GM23338 (cell line): Measurements from ENCODE around the gene CCDC12. TPM values are rescaled to one million over a fixed set of nuclear protein-coding genes. Genes with fewer than 3 reads are reported as not detected.

Experiments
- ATAC-seq: fragments of 200-7000 bp; cut with Tn5 transposase; 3 replicates; pipeline ENCODE4 v1.9.1; 2020
- DNase-seq: peaks from one replicate; pipeline ENCODE4 v3.0.0-alpha.2; 2015; ENCODE audit warnings: low spot score
- H2AFZ ChIP-seq: fragments of 200-600 bp; sonication (generic); 2 replicates; pipeline ENCODE4 v1.8.0; 2016; ENCODE audit warnings: antibody characterized with exemption, mild to moderate bottlenecking, moderate library complexity
- H3F3A ChIP-seq: fragments of 200-600 bp; sonication (generic); replicated peaks from 2 replicates; pipeline ENCODE4 v1.8.0; 2017; ENCODE audit warnings: antibody characterized with exemption, mixed run types, low read depth
- H3K27ac ChIP-seq: fragments of 200-600 bp; sonication (generic); 2 replicates; pipeline ENCODE4 v1.6.1; 2016; ENCODE audit warnings: low read depth
- H3K27me3 ChIP-seq: fragments of 200-600 bp; sonication (generic); 2 replicates; pipeline ENCODE4 v1.8.0; 2016; ENCODE audit warnings: mild to moderate bottlenecking, mixed run types, moderate library complexity; ENCODE audit not compliant: insufficient read depth
- H3K36me3 ChIP-seq: fragments of 200-600 bp; sonication (generic); 2 replicates; pipeline ENCODE4 v1.8.0; 2016; ENCODE audit warnings: mild to moderate bottlenecking; ENCODE audit not compliant: insufficient read depth
- H3K4me1 ChIP-seq: fragments of 200-600 bp; sonication (generic); 2 replicates; pipeline ENCODE4 v1.8.0; 2016; ENCODE audit warnings: mild to moderate bottlenecking, moderate library complexity; ENCODE audit not compliant: insufficient read depth
- H3K4me2 ChIP-seq: fragments of 200-600 bp; sonication (generic); 2 replicates; pipeline ENCODE4 v1.7.1; 2017; ENCODE audit warnings: mixed run types
- H3K4me3 ChIP-seq: fragments of 200-600 bp; sonication (generic); 2 replicates; pipeline ENCODE4 v1.6.1; 2016; ENCODE audit warnings: mixed run types
- H3K79me2 ChIP-seq: fragments of 200-600 bp; sonication (generic); replicated peaks from 2 replicates; pipeline ENCODE4 v1.8.0; 2017; ENCODE audit warnings: mild to moderate bottlenecking; ENCODE audit not compliant: insufficient read depth
- H3K9me2 ChIP-seq: fragments of 200-600 bp; sonication (generic); 2 replicates; pipeline ENCODE4 v1.8.0; 2017; ENCODE audit not compliant: insufficient read depth
- H4K20me1 ChIP-seq: fragments of 200-600 bp; sonication (generic); replicated peaks from 2 replicates; pipeline ENCODE4 v1.8.0; 2017; ENCODE audit warnings: mild to moderate bottlenecking; ENCODE audit not compliant: insufficient read depth
- H3K27ac Mint-ChIP-seq: 2 replicates; pipeline ENCODE4 v1.8.0; 2020; ENCODE audit warnings: inconsistent platforms, mild to moderate bottlenecking, moderate library complexity, mixed read lengths
- H3K27me3 Mint-ChIP-seq: 3 replicates; pipeline ENCODE4 v1.8.0; 2022; ENCODE audit warnings: low read depth, mild to moderate bottlenecking, moderate library complexity, mixed read lengths, inconsistent platforms; ENCODE audit not compliant: insufficient read depth, poor library complexity
- H3K36me3 Mint-ChIP-seq: 3 replicates; pipeline ENCODE4 v1.8.0; 2021; ENCODE audit warnings: low read depth, mild to moderate bottlenecking, inconsistent platforms, moderate library complexity, mixed read lengths
- H3K4me1 Mint-ChIP-seq: 3 replicates; pipeline ENCODE4 v1.8.0; 2020; ENCODE audit warnings: mild to moderate bottlenecking, inconsistent platforms, mixed read lengths
- H3K4me3 Mint-ChIP-seq: 3 replicates; pipeline ENCODE4 v1.8.0; 2021; ENCODE audit warnings: moderate library complexity, mild to moderate bottlenecking, inconsistent platforms, mixed read lengths
- H3K9me3 Mint-ChIP-seq: 3 replicates; pipeline ENCODE4 v1.8.0; 2020; ENCODE audit warnings: moderate library complexity, mild to moderate bottlenecking, inconsistent platforms, mixed read lengths
- CTCF ChIP-seq, 2 experiments: fragments of 200-600 bp in 1 of 2; sonication (generic) in 1 of 2; conservative IDR thresholded peaks; 2 replicates each; pipeline versions ENCODE4 v1.5.1 to v1.6.1; 2016 to 2017; ENCODE audit warnings: antibody characterized with exemption in 2 of 2, low read depth in 2 of 2, mild to moderate bottlenecking in 2 of 2, moderate library complexity in 1 of 2
- EZH2 ChIP-seq: fragments of 200-600 bp; sonication (generic); IDR thresholded peaks from one replicate; pipeline ENCODE4 v1.8.0; 2017; ENCODE audit warnings: antibody characterized with exemption, mild to moderate bottlenecking, low read depth; ENCODE audit not compliant: unreplicated experiment
- EZH2phosphoT487 ChIP-seq: fragments of 200-600 bp; sonication (generic); IDR thresholded peaks from one replicate; pipeline ENCODE4 v1.8.1; 2018; ENCODE audit warnings: antibody characterized with exemption; ENCODE audit not compliant: unreplicated experiment
- JUNB ChIP-seq: IDR thresholded peaks from one replicate; pipeline ENCODE4 v1.6.1; 2016; ENCODE audit warnings: antibody characterized with exemption; ENCODE audit not compliant: unreplicated experiment
- NANOG ChIP-seq: IDR thresholded peaks from 2 replicates; pipeline ENCODE4 v1.6.1; 2016; ENCODE audit warnings: antibody characterized with exemption, borderline replicate concordance
- POLR2AphosphoS5 ChIP-seq: IDR thresholded peaks from 2 replicates; pipeline ENCODE4 v1.6.1; 2016; ENCODE audit warnings: antibody characterized with exemption, low read depth
- REST ChIP-seq: IDR thresholded peaks from one replicate; pipeline ENCODE4 v1.6.1; 2018; ENCODE audit warnings: antibody characterized with exemption; ENCODE audit not compliant: unreplicated experiment
- STAT1 ChIP-seq: IDR thresholded peaks from one replicate; pipeline ENCODE4 v1.6.1; 2016; ENCODE audit warnings: antibody characterized with exemption; ENCODE audit not compliant: unreplicated experiment
- ZNF114 ChIP-seq: fragments of 250-450 bp; sonication (Bioruptor Pico); IDR thresholded peaks from 2 replicates; pipeline ENCODE4 v1.5.0; 2020; ENCODE audit warnings: mild to moderate bottlenecking, moderate library complexity
- ZNF331 ChIP-seq: fragments of 250-450 bp; sonication (Bioruptor Pico); IDR thresholded peaks from 2 replicates; pipeline ENCODE4 v1.5.0; 2020; ENCODE audit warnings: low read depth, mild to moderate bottlenecking, moderate library complexity
- polyA plus RNA-seq: library from polyadenylated mRNA; unstranded; fragments of >200 nt; fragmentation: Nextera tagmentation; extraction: Ambion mirVana; gene quantifications from 2 replicates; pipeline ENCODE4 v1.2.1, GENCODE V29; 2016
- total RNA-seq: library from RNA; depleted of rRNA; stranded (reverse); fragments of >200 nt; shearing (Covaris generic); gene quantifications from 2 replicates; pipeline ENCODE4 v1.2.3, GENCODE V29; 2014
- TF ChIP-seq, protein P1 (sequence below): IDR thresholded peaks from 2 replicates; pipeline ENCODE4 v1.6.1; 2016; ENCODE audit warnings: antibody characterized with exemption

Gene CCDC12
- total and polyA plus RNA-seq, 2 experiments from 2014 or later, result 42.9 to 133 TPM

DNA sequence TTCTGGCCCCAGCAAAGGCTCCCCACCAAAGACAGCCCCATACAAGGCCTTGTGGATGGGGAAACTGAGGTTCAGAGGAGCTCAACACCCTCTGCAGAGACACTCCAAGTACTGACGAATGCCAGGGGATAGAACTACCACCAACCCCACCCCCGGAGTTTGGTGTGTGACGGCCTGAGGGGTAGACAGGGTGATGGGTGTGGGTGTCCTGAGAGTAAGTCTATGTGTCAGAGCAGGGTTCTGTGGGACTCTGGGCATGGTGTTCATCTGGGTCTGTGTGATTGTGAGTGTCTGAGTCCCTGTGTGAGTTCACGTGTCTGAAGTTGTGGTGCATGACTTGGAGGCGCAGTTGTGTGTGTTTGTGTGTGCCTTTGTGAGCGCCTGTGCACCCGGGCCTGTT, 91.6 kb downstream of the CCDC12 start (continued):
- TF ChIP-seq REST, result no peak

DNA sequence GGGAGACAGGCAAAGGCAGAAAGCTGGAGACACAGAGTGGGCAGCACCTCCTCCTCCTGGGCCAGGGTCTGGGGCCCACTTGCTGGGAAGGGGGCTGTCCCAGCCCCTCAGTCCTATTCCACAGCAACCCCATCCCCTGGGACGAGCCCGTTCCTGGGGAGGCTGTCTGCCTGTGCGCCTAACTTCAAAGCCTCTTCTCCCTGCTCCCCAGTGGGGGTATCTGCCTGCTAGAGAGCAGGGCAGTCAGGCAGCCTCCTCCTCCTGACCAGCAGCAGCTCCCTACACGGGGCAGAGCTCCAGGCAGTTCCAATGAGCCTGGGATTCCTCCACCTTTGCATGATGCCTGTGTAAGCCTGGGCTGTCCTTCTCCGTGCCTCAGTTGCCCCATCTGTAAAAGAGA, 92.1 kb downstream of the CCDC12 start:
- no peak for DNase-seq
- Histone ChIP-seq H3K79me2 (no peaks in the 10 kb centered on the region), H3F3A (no peaks in the 10 kb centered on the region), H3K4me1 (peaks cover 39% of the 10 kb centered on the region), H3K9me2 (no peaks in the 10 kb centered on the region), H3K4me3 (peak overlapping the region; percentile 61; the same call in 1 of the 2 replicates), H3K27ac (no peak overlapping the region), H3K4me2 (peak overlapping the region; percentile 89; the same call in 1 of the 2 replicates), H3K36me3 (no peaks in the 10 kb centered on the region), H4K20me1 (no peaks in the 10 kb centered on the region), H2AFZ (no peak overlapping the region), H3K27me3 (peaks cover 83% of the 10 kb centered on the region)
- H3K9me3 Mint-ChIP-seq, result no peaks in the 10 kb centered on the region
- no peaks in the 10 kb centered on the region; the same call in 2 of the 3 replicates for H3K36me3 Mint-ChIP-seq
- peak overlapping the region; percentile 69; the same call in 1 of the 3 replicates for H3K4me3 Mint-ChIP-seq
- peaks cover 21% of the 10 kb centered on the region for H3K4me1 Mint-ChIP-seq
- H3K27me3 Mint-ChIP-seq, result peaks cover 83% of the 10 kb centered on the region
- no peak overlapping the region for H3K27ac Mint-ChIP-seq
- no peak for ATAC-seq
- TF ChIP-seq, protein P1, sequence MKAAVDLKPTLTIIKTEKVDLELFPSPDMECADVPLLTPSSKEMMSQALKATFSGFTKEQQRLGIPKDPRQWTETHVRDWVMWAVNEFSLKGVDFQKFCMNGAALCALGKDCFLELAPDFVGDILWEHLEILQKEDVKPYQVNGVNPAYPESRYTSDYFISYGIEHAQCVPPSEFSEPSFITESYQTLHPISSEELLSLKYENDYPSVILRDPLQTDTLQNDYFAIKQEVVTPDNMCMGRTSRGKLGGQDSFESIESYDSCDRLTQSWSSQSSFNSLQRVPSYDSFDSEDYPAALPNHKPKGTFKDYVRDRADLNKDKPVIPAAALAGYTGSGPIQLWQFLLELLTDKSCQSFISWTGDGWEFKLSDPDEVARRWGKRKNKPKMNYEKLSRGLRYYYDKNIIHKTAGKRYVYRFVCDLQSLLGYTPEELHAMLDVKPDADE, result no peak
- no peak for TF ChIP-seq EZH2phosphoT487
- TF ChIP-seq CTCF (conservative IDR thresholded peaks at IDR 0.05; ENCODE audit: low read depth in 2 of 2), result no peak
- TF ChIP-seq NANOG, result no peak
- TF ChIP-seq ZNF114, result no peak
- no peak for TF ChIP-seq EZH2
- TF ChIP-seq REST, result no peak
- no peak for TF ChIP-seq ZNF331
- no peak for TF ChIP-seq STAT1
- no peak for TF ChIP-seq JUNB
- no peak for TF ChIP-seq POLR2AphosphoS5
